NT2/D1 (cell line): ENCODE measurements around the gene AP2A2.
"Not testable (repeated sequence)": the region's sequence is repeated elsewhere in the genome, so short reads cannot be mapped to it uniquely, and the experiment has no call there.

Source experiments
- DNase-seq: peaks from one replicate; pipeline ENCODE4 v3.0.0-alpha.2; 2011; ENCODE audit warnings: low read depth, low spot score
- H3K27me3 ChIP-seq: 2 replicates; pipeline ENCODE4 v1.6.0; 2011; ENCODE audit warnings: mild to moderate bottlenecking; ENCODE audit not compliant: insufficient read length, insufficient read depth
- H3K36me3 ChIP-seq: 2 replicates; pipeline ENCODE4 v1.6.1; 2011; ENCODE audit warnings: mild to moderate bottlenecking, low read length, mixed read lengths; ENCODE audit not compliant: insufficient read depth, insufficient read length
- H3K4me1 ChIP-seq: 2 replicates; pipeline ENCODE4 v1.5.1; 2011; ENCODE audit not compliant: insufficient read depth, insufficient read length
- H3K4me3 ChIP-seq: 2 replicates; pipeline ENCODE4 v1.5.1; 2011; ENCODE audit warnings: low read depth; ENCODE audit not compliant: insufficient read length
- H3K9ac ChIP-seq: 2 replicates; pipeline ENCODE4 v1.6.0; 2011; ENCODE audit warnings: low read depth; ENCODE audit not compliant: insufficient read length
- H3K9me3 ChIP-seq: 2 replicates; pipeline ENCODE4 v1.5.1; 2011; ENCODE audit warnings: mild to moderate bottlenecking, low read length; ENCODE audit not compliant: insufficient read depth
- SUZ12 ChIP-seq: IDR thresholded peaks from 2 replicates; pipeline ENCODE4 v1.6.1; 2011; ENCODE audit not compliant: insufficient read length, insufficient read depth; ENCODE audit errors: extremely low read depth
- YY1 ChIP-seq: IDR thresholded peaks from 2 replicates; pipeline ENCODE4 v1.6.1; 2011; ENCODE audit not compliant: insufficient read length, insufficient read depth
- ZNF274 ChIP-seq: IDR thresholded peaks from 2 replicates; pipeline ENCODE4 v1.6.1; 2011; ENCODE audit warnings: mild to moderate bottlenecking, low read depth, low read length

Gene AP2A2

GRCh38 chr11:1013631-1013935 is 87.9 kb downstream of the AP2A2 start:
- Histone ChIP-seq H3K4me1 (peaks cover 2% of the 10 kb centered on the region), H3K27me3 (no peaks in the 10 kb centered on the region), H3K4me3 (no peak overlapping the region), H3K9ac (no peak overlapping the region), H3K36me3 (peaks cover 70% of the 10 kb centered on the region), H3K9me3 (no peaks in the 10 kb centered on the region)
- no peak for DNase-seq
- TF ChIP-seq SUZ12, result no peak
- TF ChIP-seq ZNF274, result no peak
- TF ChIP-seq YY1, result no peak

GRCh38 chr11:1014276-1014675 is 88.6 kb downstream of the AP2A2 start:
- Histone ChIP-seq H3K36me3 (peaks cover 63% of the 10 kb centered on the region), H3K4me1 (peaks cover 4% of the 10 kb centered on the region), H3K9me3 (no peaks in the 10 kb centered on the region), H3K4me3 (no peak overlapping the region), H3K9ac (no peak overlapping the region), H3K27me3 (no peaks in the 10 kb centered on the region)
- no peak for DNase-seq
- no peak for TF ChIP-seq YY1
- no peak for TF ChIP-seq SUZ12
- no peak for TF ChIP-seq ZNF274

GRCh38 chr11:1015064-1015463 is 89.4 kb downstream of the AP2A2 start:
- no peak for DNase-seq
- Histone ChIP-seq H3K36me3 (peaks cover 55% of the 10 kb centered on the region), H3K27me3 (no peaks in the 10 kb centered on the region), H3K9me3 (no peaks in the 10 kb centered on the region), H3K4me3 (no peak overlapping the region), H3K9ac (no peak overlapping the region), H3K4me1 (peaks cover 4% of the 10 kb centered on the region)
- no peak for TF ChIP-seq SUZ12
- no peak for TF ChIP-seq ZNF274
- TF ChIP-seq YY1, result no peak

- no peaks in the 10 kb centered on the region for H3K27me3 ChIP-seq
- H3K9me3 ChIP-seq, result no peaks in the 10 kb centered on the region
- no peak overlapping the region for H3K4me3 ChIP-seq
- DNase-seq, result no peak
- no peak overlapping the region for H3K9ac ChIP-seq
- TF ChIP-seq YY1 (no peak), ZNF274 (no peak), SUZ12 (no peak)
- peaks cover 46% of the 10 kb centered on the region for H3K36me3 ChIP-seq
- peaks cover 4% of the 10 kb centered on the region for H3K4me1 ChIP-seq
Observed at GRCh38 chr11:1015826-1016545, 90.3 kb downstream of the AP2A2 start.

- H3K27me3 ChIP-seq, H3K9ac ChIP-seq: not testable (repeated sequence)
- H3K36me3 ChIP-seq, result peaks cover 39% of the 10 kb centered on the region
Observed at GRCh38 chr11:1016610-1017126, 91.0 kb downstream of the AP2A2 start.

GRCh38 chr11:1017269-1018005 is 91.8 kb downstream of the AP2A2 start:
- peaks cover 5% of the 10 kb centered on the region for H3K4me1 ChIP-seq
- H3K4me3 ChIP-seq, result no peak overlapping the region

More at GRCh38 chr11:1016610-1017126, 91.0 kb downstream of the AP2A2 start:
- H3K4me1 ChIP-seq, H3K9me3 ChIP-seq, H3K4me3 ChIP-seq, DNase-seq: not testable (repeated sequence)

GRCh38 chr11:1018091-1018490 is 92.4 kb downstream of the AP2A2 start:
- TF ChIP-seq YY1, result no peak
- no peak for TF ChIP-seq SUZ12
- no peak for TF ChIP-seq ZNF274
- Histone ChIP-seq H3K4me1 (peaks cover 5% of the 10 kb centered on the region), H3K9me3 (no peaks in the 10 kb centered on the region), H3K4me3 (no peak overlapping the region), H3K9ac (no peak overlapping the region), H3K36me3 (peaks cover 25% of the 10 kb centered on the region), H3K27me3 (no peaks in the 10 kb centered on the region)
- no peak for DNase-seq

More at GRCh38 chr11:1017269-1018005, 91.8 kb downstream of the AP2A2 start:
- TF ChIP-seq YY1, result no peak
- TF ChIP-seq ZNF274, result no peak
- TF ChIP-seq SUZ12, result no peak
- Histone ChIP-seq H3K9me3 (no peaks in the 10 kb centered on the region), H3K27me3 (no peaks in the 10 kb centered on the region), H3K36me3 (peaks cover 32% of the 10 kb centered on the region), H3K9ac (no peak overlapping the region)
- DNase-seq, result no peak
